GM12892 (cell line): ENCODE results near the gene CHMP2A.

ENCODE experiments used
- POLR2A ChIP-seq: IDR thresholded peaks from 2 replicates; pipeline ENCODE4 v1.6.1; 2011; ENCODE audit warnings: low read depth, low read length, control low read depth
- POLR2AphosphoS5 ChIP-seq: IDR thresholded peaks from 2 replicates; pipeline ENCODE4 v1.6.1; 2011; ENCODE audit warnings: low read depth, low read length, control low read depth

DNA sequence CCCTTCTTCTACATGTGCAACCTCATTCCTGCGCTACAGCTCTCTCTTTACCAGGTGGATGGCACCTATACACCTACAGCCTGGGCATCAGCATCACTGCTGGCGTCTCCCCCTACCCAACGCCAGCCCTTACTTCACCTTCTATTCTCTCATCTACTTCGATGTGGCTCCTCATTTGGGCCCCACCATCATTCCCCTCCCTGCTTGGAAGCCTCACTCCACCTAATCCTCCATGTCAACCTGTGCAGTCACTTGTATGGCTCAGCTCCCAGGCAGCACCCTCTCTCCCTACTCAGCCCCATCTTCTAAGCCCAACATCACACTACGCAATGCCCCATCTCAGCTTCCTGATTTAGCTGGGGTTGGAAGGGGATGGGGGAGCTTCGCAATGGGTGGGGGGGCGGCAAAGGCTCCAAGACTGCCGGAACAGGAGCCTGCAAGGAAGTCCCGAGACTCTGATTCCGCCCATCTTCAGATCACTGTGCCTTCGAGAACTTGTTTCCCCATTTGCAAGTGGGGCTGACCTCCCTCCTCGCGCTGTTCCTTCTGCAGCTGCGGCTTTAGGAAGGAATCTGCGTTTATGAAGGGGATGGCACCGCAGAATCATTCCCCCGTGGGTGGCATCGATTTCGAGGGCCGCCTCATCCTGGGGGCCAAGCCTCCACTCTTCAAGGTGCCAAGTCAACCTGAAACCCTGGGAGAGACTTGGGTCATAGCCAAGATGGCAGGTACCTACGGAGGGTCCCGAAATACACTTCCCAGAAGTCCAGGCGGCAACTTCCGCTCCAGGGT is 17.3 kb upstream of the CHMP2A start:
- TF ChIP-seq POLR2A (no peak), POLR2AphosphoS5 (no peak)
